Adipocyte (in vitro differentiated cells): ENCODE measurements around the gene TLE2.
"Not testable (repeated sequence)": the region's sequence is repeated elsewhere in the genome, so short reads cannot be mapped to it uniquely, and the experiment has no call there.

Experiments used
- DNase-seq: peaks from one replicate; pipeline ENCODE4 v3.0.0-alpha.2; 2015; ENCODE audit warnings: low read depth
- H3K27me3 ChIP-seq: replicated peaks from 2 replicates; pipeline ENCODE4 v1.7.0; 2013; ENCODE audit warnings: mild to moderate bottlenecking, low read length, moderate library complexity; ENCODE audit not compliant: control insufficient read depth, insufficient read depth
- H3K36me3 ChIP-seq: 2 replicates; pipeline ENCODE4 v1.7.0; 2013; ENCODE audit warnings: low read length, mild to moderate bottlenecking, moderate library complexity; ENCODE audit not compliant: control insufficient read depth, insufficient read depth, severe bottlenecking
- H3K4me1 ChIP-seq: 2 replicates; pipeline ENCODE4 v1.7.0; 2013; ENCODE audit warnings: mild to moderate bottlenecking, low read length, moderate library complexity; ENCODE audit not compliant: control insufficient read depth, insufficient read depth
- H3K4me3 ChIP-seq: 2 replicates; pipeline ENCODE4 v1.7.0; 2013; ENCODE audit warnings: mild to moderate bottlenecking, low read length, moderate library complexity
- H3K9ac ChIP-seq: 2 replicates; pipeline ENCODE4 v1.7.0; 2013; ENCODE audit warnings: mild to moderate bottlenecking, low read length, moderate library complexity
- H3K9me3 ChIP-seq: 2 replicates; pipeline ENCODE4 v1.7.0; 2013; ENCODE audit warnings: mild to moderate bottlenecking, low read length, moderate library complexity; ENCODE audit not compliant: control insufficient read depth

The TLE2 gene

GRCh38 chr19:3020321-3020960 lies 8.6 kb downstream of the TLE2 start:
- no peaks in the 10 kb centered on the region for H3K9me3 ChIP-seq
- H3K36me3 ChIP-seq, result no peaks in the 10 kb centered on the region

GRCh38 chr19:3019211-3019854 lies 9.7 kb downstream of the TLE2 start:
- H3K9me3 ChIP-seq, result no peaks in the 10 kb centered on the region
- no peak for DNase-seq
- no peak overlapping the region for H3K4me3 ChIP-seq
- peaks cover 3% of the 10 kb centered on the region for H3K27me3 ChIP-seq
- no peaks in the 10 kb centered on the region for H3K36me3 ChIP-seq
- no peak overlapping the region for H3K9ac ChIP-seq
- no peaks in the 10 kb centered on the region for H3K4me1 ChIP-seq

More at GRCh38 chr19:3020321-3020960, 8.6 kb downstream of the TLE2 start:
- no peak overlapping the region for H3K9ac ChIP-seq
- H3K4me3 ChIP-seq, result no peak overlapping the region
- no peaks in the 10 kb centered on the region for H3K4me1 ChIP-seq
- no peak for DNase-seq
- peaks cover 3% of the 10 kb centered on the region for H3K27me3 ChIP-seq

- Histone ChIP-seq H3K27me3 (peaks cover 3% of the 10 kb centered on the region), H3K9me3 (no peaks in the 10 kb centered on the region), H3K4me3 (no peak overlapping the region), H3K4me1 (no peaks in the 10 kb centered on the region), H3K36me3 (no peaks in the 10 kb centered on the region), H3K9ac (no peak overlapping the region)
- DNase-seq, result no peak
These were observed 11.2 kb downstream of the TLE2 start for GRCh38 chr19:3017923-3018322.

- Histone ChIP-seq H3K27me3 (peaks cover 9% of the 10 kb centered on the region), H3K36me3 (no peaks in the 10 kb centered on the region), H3K4me3 (no peak overlapping the region), H3K9me3 (no peaks in the 10 kb centered on the region), H3K4me1 (no peaks in the 10 kb centered on the region), H3K9ac (no peak overlapping the region)
- no peak for DNase-seq
These were observed 13.7 kb downstream of the TLE2 start for GRCh38 chr19:3015126-3016057.

- H3K4me3 ChIP-seq, result no peak overlapping the region
- no peak overlapping the region for H3K9ac ChIP-seq
- no peaks in the 10 kb centered on the region for H3K36me3 ChIP-seq
- H3K27me3 ChIP-seq, result peaks cover 8% of the 10 kb centered on the region
- DNase-seq, result no peak
- H3K9me3 ChIP-seq, result no peaks in the 10 kb centered on the region
- H3K4me1 ChIP-seq, result no peaks in the 10 kb centered on the region
These were observed 14.9 kb downstream of the TLE2 start for GRCh38 chr19:3014135-3014534.

- H3K4me3 ChIP-seq, result no peak overlapping the region
- no peak overlapping the region for H3K9ac ChIP-seq
- H3K27me3 ChIP-seq, result peaks cover 8% of the 10 kb centered on the region
- no peaks in the 10 kb centered on the region for H3K4me1 ChIP-seq
- DNase-seq, result no peak
- no peaks in the 10 kb centered on the region for H3K9me3 ChIP-seq
- no peaks in the 10 kb centered on the region for H3K36me3 ChIP-seq
These were observed 15.8 kb downstream of the TLE2 start for GRCh38 chr19:3013263-3013725.

GRCh38 chr19:3012621-3013262 lies 16.3 kb downstream of the TLE2 start:
- H3K36me3 ChIP-seq, result no peaks in the 10 kb centered on the region
- no peak overlapping the region for H3K4me3 ChIP-seq
- no peak overlapping the region for H3K9ac ChIP-seq
- H3K9me3 ChIP-seq, result no peaks in the 10 kb centered on the region
- H3K4me1 ChIP-seq, result no peaks in the 10 kb centered on the region
- DNase-seq, result no peak
- peaks cover 8% of the 10 kb centered on the region for H3K27me3 ChIP-seq

- H3K9me3 ChIP-seq, H3K36me3 ChIP-seq, H3K9ac ChIP-seq, H3K4me3 ChIP-seq, H3K4me1 ChIP-seq, DNase-seq, H3K27me3 ChIP-seq: not testable (repeated sequence)
These were observed 17.0 kb downstream of the TLE2 start for GRCh38 chr19:3012059-3012458.

GRCh38 chr19:3010871-3011270 lies 18.2 kb downstream of the TLE2 start:
- Histone ChIP-seq H3K4me1 (no peaks in the 10 kb centered on the region), H3K9ac (no peak overlapping the region), H3K9me3 (no peaks in the 10 kb centered on the region), H3K27me3 (peaks cover 8% of the 10 kb centered on the region), H3K36me3 (no peaks in the 10 kb centered on the region), H3K4me3 (no peak overlapping the region)
- DNase-seq, result no peak

- H3K27me3 ChIP-seq, result peaks cover 17% of the 10 kb centered on the region
- no peaks in the 10 kb centered on the region for H3K36me3 ChIP-seq
- no peak for DNase-seq
- H3K9ac ChIP-seq, result no peak overlapping the region
- H3K4me1 ChIP-seq, result no peaks in the 10 kb centered on the region
- no peak overlapping the region for H3K4me3 ChIP-seq
- peaks cover 5% of the 10 kb centered on the region for H3K9me3 ChIP-seq
These were observed 20.1 kb downstream of the TLE2 start for GRCh38 chr19:3008994-3009393.

- peaks cover 5% of the 10 kb centered on the region for H3K9me3 ChIP-seq
- H3K4me3 ChIP-seq, result no peak overlapping the region
These were observed 21.1 kb downstream of the TLE2 start for GRCh38 chr19:3007975-3008374.

More at GRCh38 chr19:3007975-3008374, 21.1 kb downstream of the TLE2 start:
- H3K27me3 ChIP-seq, result peaks cover 17% of the 10 kb centered on the region
- no peak overlapping the region for H3K9ac ChIP-seq
- no peaks in the 10 kb centered on the region for H3K4me1 ChIP-seq
- no peak for DNase-seq
- no peaks in the 10 kb centered on the region for H3K36me3 ChIP-seq
